Measurements from ENCODE around the gene ERLEC1. TPM values are rescaled to one million over a fixed set of nuclear protein-coding genes. Genes with fewer than 3 reads are reported as not detected.
A peak's percentile ranks its signal among the peaks of the same experiment; 100 is the strongest.
"Not testable (repeated sequence)": the region's sequence is repeated elsewhere in the genome, so short reads cannot be mapped to it uniquely, and the experiment has no call there.

Gene ERLEC1
- total RNA-seq, 1 experiment from 2014 or later: 35.7 TPM

GRCh38 chr2:53755121-53755520, 31.7 kb upstream of the ERLEC1 start:
- BruUV-seq (replicated peaks): no TSS peak
- ChIA-PET CTCF (interaction anchor here (0.7 kb wide), 1 partner anchor 1370 kb away, joined by 3 read pairs; no protein-coding TSS in a partner anchor), POLR2A (ENCODE audit: unreplicated experiment) (no interaction called here)
- Histone ChIP-seq H3K9me3 (ENCODE audit: insufficient read depth, low read depth) (no peaks in the 10 kb centered on the region), H3K36me3 (ENCODE audit: low read depth) (peaks cover 7% of the 10 kb centered on the region), H3K9me2 (ENCODE audit: insufficient read depth) (no peaks in the 10 kb centered on the region), H4K20me1 (ENCODE audit: insufficient read depth) (no peaks in the 10 kb centered on the region), H3F3A (ENCODE audit: insufficient read depth, low read depth) (0 out of 2 replicates have a peak, but pooled peaks cover 3% of the 10 kb centered on the region), H3K27me3 (ENCODE audit: insufficient read depth, low read depth) (no peaks in the 10 kb centered on the region), H3K4me3 (no peak overlapping the region), H3K79me2 (ENCODE audit: low read depth) (no peaks in the 10 kb centered on the region), H2AFZ (no peak overlapping the region), H3K4me2 (no peak overlapping the region), H3K27ac (no peak overlapping the region), H3K4me1 (replicated peaks; ENCODE audit: insufficient read depth) (no peaks in the 10 kb centered on the region; the same call in 1 of the 2 replicates)
- peak; percentile 5 to 43 for DNase-seq
- TF ChIP-seq CTCF (conservative IDR thresholded peaks at IDR 0.05) (no peak), EZH2 (IDR thresholded peaks at IDR 0.05; ENCODE audit: low read depth) (no peak)
- intact Hi-C loops (cut with micrococcal nuclease; ENCODE audit: unreplicated experiment): no loop called here

GRCh38 chr2:53756644-53757043, 30.2 kb upstream of the ERLEC1 start:
- Histone ChIP-seq H3K79me2 (ENCODE audit: low read depth) (no peaks in the 10 kb centered on the region), H3K4me1 (replicated peaks; ENCODE audit: insufficient read depth) (no peaks in the 10 kb centered on the region; the same call in 1 of the 2 replicates), H2AFZ (no peak overlapping the region), H3K9me3 (ENCODE audit: insufficient read depth, low read depth) (no peaks in the 10 kb centered on the region), H3K27ac (no peak overlapping the region), H3K4me3 (no peak overlapping the region), H3K4me2 (no peak overlapping the region), H3K27me3 (ENCODE audit: insufficient read depth, low read depth) (no peaks in the 10 kb centered on the region), H3K36me3 (ENCODE audit: low read depth) (no peaks in the 10 kb centered on the region; the same call in none of the 2 replicates), H3F3A (ENCODE audit: insufficient read depth, low read depth) (0 out of 2 replicates have a peak, but pooled peaks cover under 1% of the 10 kb centered on the region), H4K20me1 (ENCODE audit: insufficient read depth) (no peaks in the 10 kb centered on the region), H3K9me2 (ENCODE audit: insufficient read depth) (no peaks in the 10 kb centered on the region)
- ChIA-PET POLR2A (ENCODE audit: unreplicated experiment) (no interaction called here), CTCF (no interaction called here)
- no TSS peak for BruUV-seq (replicated peaks)
- intact Hi-C loops (cut with micrococcal nuclease; ENCODE audit: unreplicated experiment): no loop called here
- DNase-seq: no peak
- TF ChIP-seq EZH2 (IDR thresholded peaks at IDR 0.05; ENCODE audit: low read depth) (no peak), CTCF (conservative IDR thresholded peaks at IDR 0.05) (no peak)

- H3K9me2 ChIP-seq (ENCODE audit: insufficient read depth); intact Hi-C loops (cut with micrococcal nuclease; ENCODE audit: unreplicated experiment); H3K4me1 ChIP-seq (replicated peaks; ENCODE audit: insufficient read depth); CTCF ChIA-PET; DNase-seq; H3K27me3 ChIP-seq (ENCODE audit: insufficient read depth, low read depth); H2AFZ ChIP-seq; H3K9me3 ChIP-seq (ENCODE audit: insufficient read depth, low read depth); H3K27ac ChIP-seq; H3K36me3 ChIP-seq (ENCODE audit: low read depth); H3K4me2 ChIP-seq; H3K4me3 ChIP-seq; H4K20me1 ChIP-seq (ENCODE audit: insufficient read depth); BruUV-seq (replicated peaks); H3F3A ChIP-seq (ENCODE audit: insufficient read depth, low read depth); POLR2A ChIA-PET (ENCODE audit: unreplicated experiment); H3K79me2 ChIP-seq (ENCODE audit: low read depth): not testable (repeated sequence)
These were observed 29.6 kb upstream of the ERLEC1 start for GRCh38 chr2:53757206-53757605.

- no TSS peak for BruUV-seq (replicated peaks)
- intact Hi-C loops (cut with micrococcal nuclease; ENCODE audit: unreplicated experiment): no loop called here
- peaks cover 36% of the 10 kb centered on the region for H3K79me2 ChIP-seq (ENCODE audit: low read depth)
- H3K4me2 ChIP-seq: no peak overlapping the region
- H3K4me1 ChIP-seq (replicated peaks; ENCODE audit: insufficient read depth): peaks cover 25% of the 10 kb centered on the region
- TF ChIP-seq CTCF (conservative IDR thresholded peaks at IDR 0.05) (no peak), EZH2 (IDR thresholded peaks at IDR 0.05; ENCODE audit: low read depth) (no peak)
- no peak overlapping the region for H3K27ac ChIP-seq
- no peaks in the 10 kb centered on the region for H3K9me3 ChIP-seq (ENCODE audit: insufficient read depth, low read depth)
- ChIA-PET POLR2A (ENCODE audit: unreplicated experiment) (no interaction called here), CTCF (no interaction called here)
- no peak overlapping the region for H2AFZ ChIP-seq
- DNase-seq: no peak
- peaks cover 14% of the 10 kb centered on the region for H3F3A ChIP-seq (ENCODE audit: insufficient read depth, low read depth)
- H3K4me3 ChIP-seq: no peak overlapping the region
- H3K36me3 ChIP-seq (ENCODE audit: low read depth): peaks cover 7% of the 10 kb centered on the region; the same call in 1 of the 2 replicates
- no peaks in the 10 kb centered on the region for H3K9me2 ChIP-seq (ENCODE audit: insufficient read depth)
- no peaks in the 10 kb centered on the region for H4K20me1 ChIP-seq (ENCODE audit: insufficient read depth)
- H3K27me3 ChIP-seq (ENCODE audit: insufficient read depth, low read depth): no peaks in the 10 kb centered on the region
These were observed 21.1 kb upstream of the ERLEC1 start for GRCh38 chr2:53765767-53766166.

Measured in PC-9 (cell line).